ENCODE results near the gene FASTKD3.

Gene FASTKD3

GRCh38 chr5:7848296-7848695 lies 20.5 kb downstream of the FASTKD3 start:
- DNase-seq: no peak

GRCh38 chr5:7846327-7846726 lies 22.5 kb downstream of the FASTKD3 start:
- DNase-seq: no peak

- DNase-seq: no peak
Measured at GRCh38 chr5:7845557-7845956, 23.3 kb downstream of the FASTKD3 start.

- no peak for DNase-seq
Measured at GRCh38 chr5:7844901-7845300, 23.9 kb downstream of the FASTKD3 start.

- no peak for DNase-seq
Measured at GRCh38 chr5:7842531-7842930, 26.3 kb downstream of the FASTKD3 start.

- no peak for DNase-seq
Measured at GRCh38 chr5:7837403-7837802, 31.4 kb downstream of the FASTKD3 start.

- no peak for DNase-seq
Measured at GRCh38 chr5:7834982-7835381, 33.8 kb downstream of the FASTKD3 start.

GRCh38 chr5:7828269-7828668 lies 40.6 kb downstream of the FASTKD3 start:
- DNase-seq: no peak

GRCh38 chr5:7827610-7828009 lies 41.2 kb downstream of the FASTKD3 start:
- DNase-seq: no peak

GRCh38 chr5:7825630-7826029 lies 43.2 kb downstream of the FASTKD3 start:
- no peak for DNase-seq

- DNase-seq: no peak
Measured at GRCh38 chr5:7824995-7825394, 43.8 kb downstream of the FASTKD3 start.

- no peak for DNase-seq
Measured at GRCh38 chr5:7823594-7823993, 45.2 kb downstream of the FASTKD3 start.

GRCh38 chr5:7822449-7822848 lies 46.4 kb downstream of the FASTKD3 start:
- no peak for DNase-seq

- no peak for DNase-seq
Measured at GRCh38 chr5:7816535-7816901, 52.3 kb downstream of the FASTKD3 start.

GRCh38 chr5:7815892-7816534 lies 52.8 kb downstream of the FASTKD3 start:
- DNase-seq: peak; percentile 65

GRCh38 chr5:7814816-7815215 lies 54.0 kb downstream of the FASTKD3 start:
- DNase-seq: no peak

- DNase-seq: no peak
Measured at GRCh38 chr5:7813576-7813975, 55.3 kb downstream of the FASTKD3 start.

- no peak for DNase-seq
Measured at GRCh38 chr5:7813007-7813406, 55.8 kb downstream of the FASTKD3 start.

GRCh38 chr5:7811715-7812114 lies 57.1 kb downstream of the FASTKD3 start:
- no peak for DNase-seq
